Hepatocyte (in vitro differentiated cells): ENCODE data around the gene RICTOR. TPM values are rescaled to one million over a fixed set of nuclear protein-coding genes. Genes with fewer than 3 reads are reported as not detected.

Source experiments
- DNase-seq: peaks from one replicate; pipeline ENCODE4 v3.0.0-alpha.2; 2016; ENCODE audit warnings: low spot score
- H2AFZ ChIP-seq: fragments of 200-600 bp; sonication (generic); 2 replicates; pipeline ENCODE4 v1.6.0; 2016; ENCODE audit warnings: antibody characterized with exemption, mild to moderate bottlenecking
- H3K27ac ChIP-seq: fragments of 200-600 bp; sonication (generic); 2 replicates; pipeline ENCODE4 v1.5.1; 2016; ENCODE audit warnings: mild to moderate bottlenecking
- H3K27me3 ChIP-seq: fragments of 200-600 bp; sonication (generic); 2 replicates; pipeline ENCODE4 v1.6.1; 2016
- H3K36me3 ChIP-seq: fragments of 200-600 bp; sonication (generic); replicated peaks from 2 replicates; pipeline ENCODE4 v1.5.1; 2016; ENCODE audit warnings: low read depth; ENCODE audit not compliant: insufficient read depth
- H3K4me1 ChIP-seq: fragments of 200-600 bp; sonication (generic); 2 replicates; pipeline ENCODE4 v1.5.1; 2016; ENCODE audit warnings: mild to moderate bottlenecking, moderate library complexity; ENCODE audit not compliant: insufficient read depth
- H3K4me2 ChIP-seq: fragments of 200-600 bp; sonication (generic); 2 replicates; pipeline ENCODE4 v1.6.0; 2016
- H3K4me3 ChIP-seq: fragments of 200-600 bp; sonication (generic); 2 replicates; pipeline ENCODE4 v1.5.1; 2016; ENCODE audit warnings: mild to moderate bottlenecking
- H3K79me2 ChIP-seq: fragments of 200-600 bp; sonication (generic); 2 replicates; pipeline ENCODE4 v1.6.0; 2017; ENCODE audit warnings: mild to moderate bottlenecking
- H3K9me2 ChIP-seq: fragments of 200-600 bp; sonication (generic); replicated peaks from 2 replicates; pipeline ENCODE4 v1.6.0; 2017; ENCODE audit warnings: mild to moderate bottlenecking; ENCODE audit not compliant: insufficient read depth
- H3K9me3 ChIP-seq: fragments of 200-600 bp; sonication (generic); 2 replicates; pipeline ENCODE4 v1.5.1; 2016; ENCODE audit warnings: low read depth, mild to moderate bottlenecking
- H4K20me1 ChIP-seq: fragments of 200-600 bp; sonication (generic); 2 replicates; pipeline ENCODE4 v1.6.0; 2016; ENCODE audit warnings: mild to moderate bottlenecking; ENCODE audit not compliant: insufficient read depth, poor library complexity, severe bottlenecking
- CTCF ChIP-seq: fragments of 200-600 bp; sonication (generic); IDR thresholded peaks from 2 replicates; pipeline ENCODE4 v1.5.1; 2016; ENCODE audit warnings: antibody characterized with exemption, mild to moderate bottlenecking; ENCODE audit not compliant: poor library complexity
- EZH2 ChIP-seq: fragments of 200-600 bp; sonication (generic); IDR thresholded peaks from 2 replicates; pipeline ENCODE4 v1.6.1; 2016; ENCODE audit warnings: antibody characterized with exemption, mild to moderate bottlenecking, borderline replicate concordance
- EZH2phosphoT487 ChIP-seq: fragments of 200-600 bp; sonication (generic); IDR thresholded peaks from one replicate; pipeline ENCODE4 v1.6.1; 2018; ENCODE audit warnings: antibody characterized with exemption, mild to moderate bottlenecking, low read depth, moderate library complexity; ENCODE audit not compliant: unreplicated experiment, severe bottlenecking
- WGBS: methylation state at CpG from one replicate; pipeline ENCODE4 v1.1.6; 2016; ENCODE audit warnings: low lambda C conversion rate; ENCODE audit errors: missing lambda C conversion rate; 5-methylcytosine and 5-hydroxymethylcytosine counted together
- polyA plus RNA-seq: library from polyadenylated mRNA; unstranded; fragments of >200 nt; fragmentation: Nextera tagmentation; extraction: Ambion mirVana; gene quantifications from 2 replicates; pipeline ENCODE4 v1.2.1, GENCODE V29; 2016
- total RNA-seq: library from RNA; depleted of rRNA; stranded (reverse); fragments of >200 nt; gene quantifications from 2 replicates; pipeline ENCODE4 v1.2.3, GENCODE V29; 2014

The RICTOR gene
- total and polyA plus RNA-seq, 2 experiments from 2014 or later, result 8.5 to 29.1 TPM

GRCh38 chr5:39106322-39106721 lies 32.1 kb upstream of the RICTOR start:
- no peaks in the 10 kb centered on the region for H4K20me1 ChIP-seq
- H3K79me2 ChIP-seq, result no peaks in the 10 kb centered on the region
- no peaks in the 10 kb centered on the region for H3K9me3 ChIP-seq
- peaks cover 4% of the 10 kb centered on the region for H3K4me1 ChIP-seq
- H3K36me3 ChIP-seq, result no peaks in the 10 kb centered on the region
- WGBS, result 74% methylated on average over 1 of the region's 1 CpG
- H3K27ac ChIP-seq, result no peak overlapping the region
- no peak overlapping the region for H3K4me3 ChIP-seq
- no peak for DNase-seq
- H3K4me2 ChIP-seq, result no peak overlapping the region
- TF ChIP-seq CTCF, result peak; percentile 32
- no peak for TF ChIP-seq EZH2
- H2AFZ ChIP-seq, result no peak overlapping the region
- H3K9me2 ChIP-seq, result no peaks in the 10 kb centered on the region
- no peaks in the 10 kb centered on the region for H3K27me3 ChIP-seq

GRCh38 chr5:39104221-39104620 lies 30.0 kb upstream of the RICTOR start:
- Histone ChIP-seq H3K4me1 (peaks cover 4% of the 10 kb centered on the region), H4K20me1 (no peaks in the 10 kb centered on the region), H3K27me3 (no peaks in the 10 kb centered on the region), H3K9me2 (no peaks in the 10 kb centered on the region), H3K9me3 (no peaks in the 10 kb centered on the region), H3K27ac (no peak overlapping the region), H3K4me3 (no peak overlapping the region), H3K4me2 (no peak overlapping the region), H3K79me2 (no peaks in the 10 kb centered on the region), H2AFZ (no peak overlapping the region), H3K36me3 (no peaks in the 10 kb centered on the region)
- DNase-seq, result no peak
- WGBS, result 69% methylated on average over 1 of the region's 1 CpG
- TF ChIP-seq EZH2phosphoT487 (no peak), EZH2 (no peak), CTCF (no peak)

GRCh38 chr5:39102684-39103155 lies 28.5 kb upstream of the RICTOR start:
- Histone ChIP-seq H3K9me3 (no peaks in the 10 kb centered on the region), H3K27me3 (no peaks in the 10 kb centered on the region), H3K4me3 (no peak overlapping the region), H2AFZ (no peak overlapping the region), H3K36me3 (no peaks in the 10 kb centered on the region), H4K20me1 (no peaks in the 10 kb centered on the region), H3K27ac (peak overlapping the region; percentile 19), H3K9me2 (no peaks in the 10 kb centered on the region), H3K4me1 (peaks cover 4% of the 10 kb centered on the region), H3K79me2 (no peaks in the 10 kb centered on the region), H3K4me2 (no peak overlapping the region)
- TF ChIP-seq CTCF (no peak), EZH2 (no peak), EZH2phosphoT487 (no peak)
- 86% methylated on average over 4 of the region's 4 CpGs for WGBS
- no peak for DNase-seq
